GM18870 (cell line): ENCODE results near the gene PXK.
"Not testable (repeated sequence)": the region's sequence is repeated elsewhere in the genome, so short reads cannot be mapped to it uniquely, and the experiment has no call there.

Source experiments
- ATAC-seq: cut with Tn5 transposase; IDR thresholded peaks from one replicate; pipeline ENCODE4 v1.9.1; 2021; ENCODE audit warnings: moderate library complexity; ENCODE audit not compliant: unreplicated experiment

PXK gene

GRCh38 chr3:58332575-58333188 is at the start of gene PXK:
Gene PXK, plus strand, starts transcription at chr3:58332892. Its CDS starts 97 bp downstream, at chr3:58332989.
- peak; percentile 48 for ATAC-seq

GRCh38 chr3:58285334-58285733 is 47.4 kb upstream of the PXK start:
- ATAC-seq: no peak

GRCh38 chr3:58287354-58287753 is 45.3 kb upstream of the PXK start:
- ATAC-seq: no peak

GRCh38 chr3:58288011-58288728 is 44.5 kb upstream of the PXK start:
- no peak for ATAC-seq

GRCh38 chr3:58288964-58289613 is 43.6 kb upstream of the PXK start:
- ATAC-seq: not testable (repeated sequence)

- not testable (repeated sequence) for ATAC-seq
These were observed 42.2 kb upstream of the PXK start for GRCh38 chr3:58290446-58290845.

- no peak for ATAC-seq
These were observed 40.9 kb upstream of the PXK start for GRCh38 chr3:58291671-58292338.

GRCh38 chr3:58292866-58293265 is 39.8 kb upstream of the PXK start:
- no peak for ATAC-seq

- no peak for ATAC-seq
These were observed 39.2 kb upstream of the PXK start for GRCh38 chr3:58293516-58293915.

GRCh38 chr3:58296269-58296668 is 36.4 kb upstream of the PXK start:
- ATAC-seq: no peak

GRCh38 chr3:58296843-58297242 is 35.8 kb upstream of the PXK start:
- ATAC-seq: no peak

- no peak for ATAC-seq
These were observed 34.5 kb upstream of the PXK start for GRCh38 chr3:58298190-58298589.

GRCh38 chr3:58299075-58299474 is 33.6 kb upstream of the PXK start:
- no peak for ATAC-seq

- ATAC-seq: no peak
These were observed 32.7 kb upstream of the PXK start for GRCh38 chr3:58299839-58300516.

GRCh38 chr3:58305882-58306711 is 26.6 kb upstream of the PXK start, which contains the start of the genes HTD2 and RPP14:
Gene HTD2, plus strand, starts transcription at chr3:58306520. Its CDS starts 11,094 bp downstream, at chr3:58317614.
Gene RPP14, plus strand, starts transcription at chr3:58306245. Its CDS starts 4,085 bp downstream, at chr3:58310330.
- peak; percentile 85 for ATAC-seq

- ATAC-seq: no peak
These were observed 25.0 kb upstream of the PXK start for GRCh38 chr3:58307639-58308215.

GRCh38 chr3:58308728-58309127 is 24.0 kb upstream of the PXK start:
- ATAC-seq: no peak

GRCh38 chr3:58317811-58318210 is 14.9 kb upstream of the PXK start:
- no peak for ATAC-seq

- no peak for ATAC-seq
These were observed 10.9 kb upstream of the PXK start for GRCh38 chr3:58321791-58322190.

GRCh38 chr3:58322793-58323192 is 9.9 kb upstream of the PXK start:
- no peak for ATAC-seq
